ENCODE data around the gene ZNF281.

GRCh38 chr1:200415227-200415626, 5.4 kb upstream of the ZNF281 start:
- no peak for TF ChIP-seq POLR2AphosphoS5 (IDR thresholded peaks at IDR 0.05; ENCODE audit: low read depth, low read length)
- TF ChIP-seq FOXJ3 (CRISPR knock-in tag; IDR thresholded peaks at IDR 0.05), result no peak
- TF ChIP-seq CTCF (IDR thresholded peaks at IDR 0.05), result no peak
- TF ChIP-seq RCOR1 (IDR thresholded peaks at IDR 0.05; ENCODE audit: low read length), result no peak
- TF ChIP-seq EZH2phosphoT487 (IDR thresholded peaks at IDR 0.05; ENCODE audit: borderline replicate concordance, low read depth), result no peak
- no peak for TF ChIP-seq MXI1 (IDR thresholded peaks at IDR 0.05; ENCODE audit: low read depth, low read length)
- TF ChIP-seq GABPA (IDR thresholded peaks at IDR 0.05; ENCODE audit: low read depth), result no peak
- no peak for TF ChIP-seq NRF1 (IDR thresholded peaks at IDR 0.05; ENCODE audit: low read depth, low read length)
- TF ChIP-seq NFIC (IDR thresholded peaks at IDR 0.05; ENCODE audit: borderline replicate concordance), result no peak
- TF ChIP-seq FOSL2 (IDR thresholded peaks at IDR 0.05; ENCODE audit: borderline replicate concordance, low read depth), result no peak
- TF ChIP-seq RAD21 (IDR thresholded peaks at IDR 0.05; ENCODE audit: low read length), result no peak
- TF ChIP-seq FOXM1 (IDR thresholded peaks at IDR 0.05; ENCODE audit: low read depth), result no peak
- no peak for TF ChIP-seq SMC3 (IDR thresholded peaks at IDR 0.05; ENCODE audit: low read depth, low read length)

All from SK-N-SH (cell line).